ENCODE measurements around the gene GSTCD.
"Not testable (repeated sequence)": the region's sequence is repeated elsewhere in the genome, so short reads cannot be mapped to it uniquely, and the experiment has no call there.

GRCh38 chr4:105772065-105772464 lies 63.5 kb downstream of the GSTCD start:
- TF ChIP-seq CTCF (IDR thresholded peaks at IDR 0.05; ENCODE audit: borderline replicate concordance, extremely low read depth, low read length, poor library complexity, severe bottlenecking); EZH2 (IDR thresholded peaks at IDR 0.05; ENCODE audit: borderline replicate concordance, low read depth, low read length, severe bottlenecking): not testable (repeated sequence)
